Subcutaneous abdominal adipose tissue (tissue), 5 donors: Measurements from ENCODE around the gene MTMR8.
A peak's percentile ranks its signal among the peaks of the same experiment; 100 is the strongest.
"Not testable (repeated sequence)": the region's sequence is repeated elsewhere in the genome, so short reads cannot be mapped to it uniquely, and the experiment has no call there.

Experiments used
- H3K27ac ChIP-seq: one replicate; pipeline ENCODE4 v1.7.0; 2013; ENCODE audit warnings: low read depth, mild to moderate bottlenecking, inconsistent platforms, low read length, moderate library complexity
- H3K27me3 ChIP-seq, 5 donors: one replicate each; pipeline ENCODE4 v1.7.0; 2013; ENCODE audit warnings: low read length in 5 of 5, inconsistent platforms in 1 of 5; ENCODE audit not compliant: control insufficient read depth in 5 of 5, insufficient read depth in 4 of 5
- H3K36me3 ChIP-seq, 5 donors: one replicate each; pipeline ENCODE4 v1.7.0; 2013; ENCODE audit warnings: low read length in 5 of 5; ENCODE audit not compliant: control insufficient read depth in 5 of 5, insufficient read depth in 5 of 5
- H3K4me1 ChIP-seq, 5 donors: one replicate each; pipeline ENCODE4 v1.7.0; 2013; ENCODE audit warnings: low read length in 5 of 5, mild to moderate bottlenecking in 3 of 5, moderate library complexity in 1 of 5; ENCODE audit not compliant: control insufficient read depth in 5 of 5, insufficient read depth in 5 of 5
- H3K4me3 ChIP-seq, 5 donors: one replicate each; pipeline ENCODE4 v1.7.0; 2013; ENCODE audit warnings: low read length in 5 of 5, low read depth in 1 of 5
- H3K9ac ChIP-seq, 5 donors: one replicate each; pipeline ENCODE4 v1.7.0; 2013; ENCODE audit warnings: low read length in 5 of 5, mild to moderate bottlenecking in 4 of 5, moderate library complexity in 3 of 5
- H3K9me3 ChIP-seq, 5 donors: one replicate each; pipeline ENCODE4 v1.7.0; 2013; ENCODE audit warnings: low read length in 5 of 5; ENCODE audit not compliant: control insufficient read depth in 5 of 5
- donor health status: healthy.
- donor health status: healthy.
- donor health status: healthy.
- donor health status: healthy.
- donor health status: healthy.

Gene MTMR8

GRCh38 chrX:64394059-64394873, 986 bp downstream of the MTMR8 start:
- Histone ChIP-seq H3K4me3 (peak overlapping the region; percentile 71 to 87 (median 78)), H3K27ac (no peak overlapping the region)

GRCh38 chrX:64389489-64389888, 5.8 kb downstream of the MTMR8 start:
- Histone ChIP-seq H3K36me3 (no peaks in the 10 kb centered on the region), H3K27me3 (peaks cover 0 to 8% (median 0%) of the 10 kb centered on the region in 5 donors), H3K4me3 (no peak overlapping the region), H3K9me3 (peaks cover 0 to 14% (median 11%) of the 10 kb centered on the region in 5 donors), H3K9ac (no peak overlapping the region), H3K27ac (no peak overlapping the region), H3K4me1 (peaks cover 0 to 2% (median 1%) of the 10 kb centered on the region in 5 donors)

More at GRCh38 chrX:64394059-64394873, 986 bp downstream of the MTMR8 start:
- H3K9me3 ChIP-seq, result peaks cover 0 to 7% (median 0%) of the 10 kb centered on the region in 5 donors
- peak overlapping the region in 4 of 5 donors; percentile 53 to 64 (median 60) for H3K9ac ChIP-seq
- no peaks in the 10 kb centered on the region for H3K36me3 ChIP-seq
- H3K27me3 ChIP-seq, result peaks cover 0 to 7% (median 0%) of the 10 kb centered on the region in 5 donors
- H3K4me1 ChIP-seq, result peaks cover 0 to 15% (median 6%) of the 10 kb centered on the region in 5 donors

- peaks cover 2 to 47% (median 31%) of the 10 kb centered on the region in 5 donors for H3K9me3 ChIP-seq
- H3K9ac ChIP-seq, H3K4me1 ChIP-seq, H3K36me3 ChIP-seq, H3K27me3 ChIP-seq, H3K27ac ChIP-seq, H3K4me3 ChIP-seq: not testable (repeated sequence)
Observed at GRCh38 chrX:64380789-64381188, 14.5 kb downstream of the MTMR8 start.

- peaks cover 2 to 45% (median 31%) of the 10 kb centered on the region in 5 donors for H3K9me3 ChIP-seq
- no peak overlapping the region for H3K4me3 ChIP-seq
- no peaks in the 10 kb centered on the region for H3K36me3 ChIP-seq
Observed at GRCh38 chrX:64379924-64380323, 15.3 kb downstream of the MTMR8 start.

GRCh38 chrX:64377753-64378152, 17.5 kb downstream of the MTMR8 start:
- Histone ChIP-seq H3K4me1 (no peaks in the 10 kb centered on the region), H3K9ac (no peak overlapping the region), H3K4me3 (no peak overlapping the region), H3K36me3 (no peaks in the 10 kb centered on the region), H3K9me3 (peaks cover 0 to 45% (median 23%) of the 10 kb centered on the region in 5 donors), H3K27ac (no peak overlapping the region), H3K27me3 (no peaks in the 10 kb centered on the region)

More at GRCh38 chrX:64379924-64380323, 15.3 kb downstream of the MTMR8 start:
- Histone ChIP-seq H3K4me1 (no peaks in the 10 kb centered on the region), H3K27me3 (no peaks in the 10 kb centered on the region), H3K27ac (no peak overlapping the region), H3K9ac (no peak overlapping the region)

- no peaks in the 10 kb centered on the region for H3K9me3 ChIP-seq
- no peak overlapping the region for H3K4me3 ChIP-seq
- peaks cover 0 to 3% (median 0%) of the 10 kb centered on the region in 5 donors for H3K27me3 ChIP-seq
- H3K4me1 ChIP-seq, result no peaks in the 10 kb centered on the region
- no peak overlapping the region for H3K9ac ChIP-seq
- H3K36me3 ChIP-seq, result peaks cover 0 to 18% (median 0%) of the 10 kb centered on the region in 5 donors
- H3K27ac ChIP-seq, result no peak overlapping the region
Observed at GRCh38 chrX:64352081-64352480, 43.2 kb downstream of the MTMR8 start.

- Histone ChIP-seq H3K27ac (no peak overlapping the region), H3K4me3 (no peak overlapping the region), H3K36me3 (peaks cover 0 to 18% (median 0%) of the 10 kb centered on the region in 5 donors), H3K4me1 (no peaks in the 10 kb centered on the region), H3K9me3 (no peaks in the 10 kb centered on the region), H3K27me3 (peaks cover 0 to 3% (median 0%) of the 10 kb centered on the region in 5 donors), H3K9ac (no peak overlapping the region)
Observed at GRCh38 chrX:64350521-64350920, 44.7 kb downstream of the MTMR8 start.

GRCh38 chrX:64350047-64350446, 45.2 kb downstream of the MTMR8 start:
- Histone ChIP-seq H3K4me3 (no peak overlapping the region), H3K9ac (no peak overlapping the region), H3K27ac (no peak overlapping the region), H3K9me3 (no peaks in the 10 kb centered on the region), H3K27me3 (peaks cover 0 to 3% (median 0%) of the 10 kb centered on the region in 5 donors), H3K36me3 (peaks cover 0 to 15% (median 0%) of the 10 kb centered on the region in 5 donors), H3K4me1 (no peaks in the 10 kb centered on the region)

- Histone ChIP-seq H3K27ac (no peak overlapping the region), H3K36me3 (peaks cover 0 to 5% (median 0%) of the 10 kb centered on the region in 5 donors), H3K27me3 (no peaks in the 10 kb centered on the region), H3K9me3 (no peaks in the 10 kb centered on the region), H3K4me1 (no peaks in the 10 kb centered on the region), H3K9ac (no peak overlapping the region), H3K4me3 (no peak overlapping the region)
Observed at GRCh38 chrX:64342811-64343210, 52.4 kb downstream of the MTMR8 start.

GRCh38 chrX:64338296-64338695, 57.0 kb downstream of the MTMR8 start:
- Histone ChIP-seq H3K36me3 (peaks cover 0 to 3% (median 0%) of the 10 kb centered on the region in 5 donors), H3K4me1 (no peaks in the 10 kb centered on the region), H3K27ac (no peak overlapping the region), H3K9ac (no peak overlapping the region), H3K4me3 (no peak overlapping the region), H3K9me3 (no peaks in the 10 kb centered on the region), H3K27me3 (peaks cover 0 to 4% (median 0%) of the 10 kb centered on the region in 5 donors)
